GM20000 (cell line): ENCODE results near the gene CNOT11.

Source experiments
- DNase-seq: peaks from one replicate; pipeline ENCODE4 v3.0.0; 2012; ENCODE audit warnings: low spot score
- CTCF ChIP-seq: IDR thresholded peaks from 2 replicates; pipeline ENCODE4 v1.5.1; 2012; ENCODE audit warnings: mild to moderate bottlenecking, control low read depth; ENCODE audit errors: extremely low read depth, missing control alignments

The CNOT11 gene

DNA sequence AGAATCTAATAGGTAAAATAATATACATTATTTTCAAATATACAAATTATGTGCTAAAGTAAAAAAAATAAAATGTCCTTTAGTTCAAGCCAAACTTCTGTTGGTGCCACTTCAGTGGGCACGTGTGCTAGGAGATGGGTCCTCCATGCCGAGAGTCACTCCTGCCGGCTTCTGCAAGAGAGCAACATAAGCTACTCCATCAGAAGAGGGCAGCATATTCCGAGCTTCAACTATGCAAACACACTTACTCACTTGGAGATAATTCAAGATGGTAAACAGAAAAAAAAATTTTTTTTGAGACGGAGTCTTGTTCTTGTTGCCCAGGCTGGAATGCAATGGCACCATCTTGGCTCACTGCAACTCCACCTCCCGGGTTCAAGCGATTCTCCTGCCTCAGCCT, 24.4 kb downstream of the CNOT11 start:
- TF ChIP-seq CTCF = no peak
- no peak for DNase-seq

- DNase-seq = no peak
- no peak for TF ChIP-seq CTCF
Measured at GRCh38 chr2:101278925-101279324, 26.2 kb downstream of the CNOT11 start.

DNA sequence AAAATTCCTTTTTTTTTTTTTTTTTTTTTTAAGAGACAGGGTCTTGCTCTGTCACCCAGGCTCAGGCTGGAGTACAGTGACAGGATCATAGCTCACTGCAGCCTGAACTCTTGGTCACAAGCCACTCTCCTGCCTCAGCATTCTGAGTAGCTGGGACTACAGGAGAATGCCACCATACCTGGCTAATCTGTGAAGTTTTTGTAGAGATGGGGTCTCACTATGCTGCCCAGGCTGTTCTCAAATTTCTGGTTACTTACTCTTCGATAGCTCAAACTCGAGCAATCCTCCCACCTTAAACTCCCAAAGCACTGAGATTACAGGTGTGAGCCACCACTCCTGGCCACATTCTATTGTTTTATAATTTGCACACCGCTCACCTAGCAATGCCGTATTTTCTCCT, 28.8 kb downstream of the CNOT11 start:
- no peak for TF ChIP-seq CTCF
- no peak for DNase-seq

GRCh38 chr2:101282980-101283379, 30.3 kb downstream of the CNOT11 start:
- no peak for DNase-seq
- TF ChIP-seq CTCF = no peak

GRCh38 chr2:101286684-101287083, 34.0 kb downstream of the CNOT11 start:
- no peak for TF ChIP-seq CTCF
- DNase-seq = no peak

DNA sequence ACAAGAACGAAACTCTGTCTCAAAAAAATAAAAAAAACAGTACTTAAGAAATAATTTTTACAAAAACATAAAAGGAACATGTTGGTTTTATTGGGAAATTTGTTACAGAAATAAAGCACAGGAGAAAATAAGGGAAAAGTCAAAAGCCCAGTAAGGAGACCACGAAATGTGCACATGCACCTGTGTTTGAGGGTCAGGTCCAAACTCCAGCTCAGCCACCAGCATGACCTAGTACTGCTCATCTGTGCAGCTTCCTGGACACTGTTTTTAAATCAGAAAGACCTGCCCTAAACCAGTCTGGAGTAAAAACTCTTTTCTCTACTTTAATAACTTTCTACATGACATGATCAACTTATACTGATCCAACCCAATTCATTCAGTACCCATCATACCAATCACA, 34.6 kb downstream of the CNOT11 start:
- no peak for TF ChIP-seq CTCF

GRCh38 chr2:101290711-101291110, 38.0 kb downstream of the CNOT11 start:
- TF ChIP-seq CTCF = no peak

More for the DNA sequence above, 34.6 kb downstream of the CNOT11 start:
- no peak for DNase-seq

More at GRCh38 chr2:101290711-101291110, 38.0 kb downstream of the CNOT11 start:
- no peak for DNase-seq
